Right ventricle myocardium superior (tissue), 1 donor: ENCODE results near the gene NOTO. TPM values are rescaled to one million over a fixed set of nuclear protein-coding genes. Genes with fewer than 3 reads are reported as not detected.

Experiments
- ATAC-seq: fragments of 200-7000 bp; cut with Tn5 transposase; one replicate; pipeline ENCODE4 v1.9.1; 2020; ENCODE audit warnings: mild to moderate bottlenecking; ENCODE audit not compliant: poor library complexity
- DNase-seq: peaks from one replicate; pipeline ENCODE4 v3.0.0-alpha.2; 2020
- intact Hi-C: fragments of 100-400 bp; cut with DNase I; formaldehyde crosslinking; loops from one replicate; pipeline ENCODE4 v1.11.2; 2022
- total RNA-seq: library from RNA; stranded (reverse); fragmentation: NEBNext Ultra II Directional; extraction: Animal tissue kit (Norgen Biotek cat#: 25700); gene quantifications from one replicate; pipeline ENCODE4 v1.2.1, GENCODE V29; 2021
- donor health status: DM: no; HTN: yes; CAD: no; lungs with severe emphysema.

The NOTO gene
- total RNA-seq, 1 donor from 2014 or later = not detected

GRCh38 chr2:73225513-73226360, 23.4 kb downstream of the NOTO start:
- intact Hi-C loops = no loop called here
- ATAC-seq (peak; percentile 52), DNase-seq (no peak)

- intact Hi-C loops = no loop called here
- DNase-seq = no peak
- no peak for ATAC-seq
These were observed 24.7 kb downstream of the NOTO start for GRCh38 chr2:73227086-73227485.

GRCh38 chr2:73228631-73229030, 26.3 kb downstream of the NOTO start:
- intact Hi-C loops = no loop called here
- no peak for ATAC-seq

GRCh38 chr2:73232403-73233153, 30.2 kb downstream of the NOTO start:
- intact Hi-C loops = no loop called here
- DNase-seq (no peak), ATAC-seq (peak; percentile 0)

More at GRCh38 chr2:73228631-73229030, 26.3 kb downstream of the NOTO start:
- DNase-seq = no peak

- intact Hi-C loops = no loop called here
- ATAC-seq (peak; percentile 93), DNase-seq (peak; percentile 99)
These were observed 31.0 kb downstream of the NOTO start, which contains the start of gene PRADC1 for GRCh38 chr2:73233154-73233931. TSS of gene PRADC1 (minus strand) at chr2:73233239. CDS start at chr2:73233160, 79 bp downstream.

GRCh38 chr2:73233932-73234832, 31.8 kb downstream of the NOTO start, which contains the start of gene CCT7:
TSS of gene CCT7 (plus strand) at chr2:73234308. CDS start at chr2:73234379, 71 bp downstream.
- ATAC-seq (peak; percentile 93), DNase-seq (peak; percentile 91)
- intact Hi-C loops = no loop called here

GRCh38 chr2:73235315-73236028, 33.1 kb downstream of the NOTO start:
- DNase-seq = no peak
- no peak for ATAC-seq
- intact Hi-C loops = no loop called here

GRCh38 chr2:73237168-73237567, 34.8 kb downstream of the NOTO start:
- DNase-seq (no peak), ATAC-seq (no peak)
- intact Hi-C loops = no loop called here

GRCh38 chr2:73238149-73238548, 35.8 kb downstream of the NOTO start:
- intact Hi-C loops = no loop called here
- DNase-seq (no peak), ATAC-seq (no peak)

GRCh38 chr2:73238976-73239375, 36.6 kb downstream of the NOTO start:
- intact Hi-C loops = no loop called here
- DNase-seq (no peak), ATAC-seq (no peak)

- DNase-seq (no peak), ATAC-seq (no peak)
- intact Hi-C loops = no loop called here
These were observed 37.4 kb downstream of the NOTO start for GRCh38 chr2:73239776-73240175.

GRCh38 chr2:73243884-73244570, 41.7 kb downstream of the NOTO start:
- intact Hi-C loops = no loop called here
- ATAC-seq (peak; percentile 61), DNase-seq (no peak)

- ATAC-seq (no peak), DNase-seq (no peak)
- intact Hi-C loops = no loop called here
These were observed 42.2 kb downstream of the NOTO start for GRCh38 chr2:73244580-73244979.

GRCh38 chr2:73246850-73247249, 44.5 kb downstream of the NOTO start:
- ATAC-seq = no peak
- intact Hi-C loops = no loop called here
- no peak for DNase-seq

- intact Hi-C loops = no loop called here
- DNase-seq (no peak), ATAC-seq (peak; percentile 34)
These were observed 47.3 kb downstream of the NOTO start for GRCh38 chr2:73249636-73250035.

GRCh38 chr2:73250872-73251846, 48.8 kb downstream of the NOTO start:
- ATAC-seq = no peak
- no peak for DNase-seq
- intact Hi-C loops = no loop called here
